Ishikawa (cell line): ENCODE data around the gene AP1B1.

Experiments used
- CEBPB ChIP-seq: IDR thresholded peaks from 2 replicates; pipeline ENCODE4 v1.6.1; 2012
- EGR1 ChIP-seq: IDR thresholded peaks from 2 replicates; pipeline ENCODE4 v1.6.1; 2012
- EP300 ChIP-seq: IDR thresholded peaks from 2 replicates; pipeline ENCODE4 v1.6.1; 2012; ENCODE audit warnings: borderline replicate concordance
- MAX ChIP-seq: IDR thresholded peaks from 2 replicates; pipeline ENCODE4 v1.6.1; 2012
- NFIC ChIP-seq: IDR thresholded peaks from 2 replicates; pipeline ENCODE4 v1.6.1; 2012
- RAD21 ChIP-seq: IDR thresholded peaks from 2 replicates; pipeline ENCODE4 v1.6.1; 2012; ENCODE audit warnings: low read depth
- TAF1 ChIP-seq: IDR thresholded peaks from 2 replicates; pipeline ENCODE4 v1.6.1; 2012; ENCODE audit warnings: low read depth, mild to moderate bottlenecking
- TCF12 ChIP-seq: IDR thresholded peaks from 2 replicates; pipeline ENCODE4 v1.6.1; 2012; ENCODE audit warnings: low read depth
- TEAD4 ChIP-seq: IDR thresholded peaks from 2 replicates; pipeline ENCODE4 v1.6.1; 2012
- USF1 ChIP-seq: IDR thresholded peaks from 2 replicates; pipeline ENCODE4 v1.6.1; 2012
- YY1 ChIP-seq: IDR thresholded peaks from 2 replicates; pipeline ENCODE4 v1.6.1; 2012; ENCODE audit warnings: low read depth
- TF ChIP-seq, protein P1 (sequence below): IDR thresholded peaks from 2 replicates; pipeline ENCODE4 v1.6.1; 2012; ENCODE audit warnings: low read depth, mild to moderate bottlenecking

- TF ChIP-seq RAD21, result no peak
- no peak for TF ChIP-seq USF1
- no peak for TF ChIP-seq EGR1
- TF ChIP-seq EP300, result no peak
- TF ChIP-seq, protein P1, sequence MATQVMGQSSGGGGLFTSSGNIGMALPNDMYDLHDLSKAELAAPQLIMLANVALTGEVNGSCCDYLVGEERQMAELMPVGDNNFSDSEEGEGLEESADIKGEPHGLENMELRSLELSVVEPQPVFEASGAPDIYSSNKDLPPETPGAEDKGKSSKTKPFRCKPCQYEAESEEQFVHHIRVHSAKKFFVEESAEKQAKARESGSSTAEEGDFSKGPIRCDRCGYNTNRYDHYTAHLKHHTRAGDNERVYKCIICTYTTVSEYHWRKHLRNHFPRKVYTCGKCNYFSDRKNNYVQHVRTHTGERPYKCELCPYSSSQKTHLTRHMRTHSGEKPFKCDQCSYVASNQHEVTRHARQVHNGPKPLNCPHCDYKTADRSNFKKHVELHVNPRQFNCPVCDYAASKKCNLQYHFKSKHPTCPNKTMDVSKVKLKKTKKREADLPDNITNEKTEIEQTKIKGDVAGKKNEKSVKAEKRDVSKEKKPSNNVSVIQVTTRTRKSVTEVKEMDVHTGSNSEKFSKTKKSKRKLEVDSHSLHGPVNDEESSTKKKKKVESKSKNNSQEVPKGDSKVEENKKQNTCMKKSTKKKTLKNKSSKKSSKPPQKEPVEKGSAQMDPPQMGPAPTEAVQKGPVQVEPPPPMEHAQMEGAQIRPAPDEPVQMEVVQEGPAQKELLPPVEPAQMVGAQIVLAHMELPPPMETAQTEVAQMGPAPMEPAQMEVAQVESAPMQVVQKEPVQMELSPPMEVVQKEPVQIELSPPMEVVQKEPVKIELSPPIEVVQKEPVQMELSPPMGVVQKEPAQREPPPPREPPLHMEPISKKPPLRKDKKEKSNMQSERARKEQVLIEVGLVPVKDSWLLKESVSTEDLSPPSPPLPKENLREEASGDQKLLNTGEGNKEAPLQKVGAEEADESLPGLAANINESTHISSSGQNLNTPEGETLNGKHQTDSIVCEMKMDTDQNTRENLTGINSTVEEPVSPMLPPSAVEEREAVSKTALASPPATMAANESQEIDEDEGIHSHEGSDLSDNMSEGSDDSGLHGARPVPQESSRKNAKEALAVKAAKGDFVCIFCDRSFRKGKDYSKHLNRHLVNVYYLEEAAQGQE, result no peak
- no peak for TF ChIP-seq TAF1
- TF ChIP-seq YY1, result no peak
- TF ChIP-seq TEAD4, result no peak
- no peak for TF ChIP-seq CEBPB
- no peak for TF ChIP-seq TCF12
- no peak for TF ChIP-seq NFIC
- TF ChIP-seq MAX, result no peak
Measured at GRCh38 chr22:29290061-29290460, 98.3 kb downstream of the AP1B1 start.
